GDM1 (cell line): Measurements from ENCODE around the gene MRPS21.
"Not testable (repeated sequence)": the region's sequence is repeated elsewhere in the genome, so short reads cannot be mapped to it uniquely, and the experiment has no call there.

Experiments
- DNase-seq: peaks from one replicate; lab custom pipeline; 2025; lab: John Stamatoyannopoulos, UW

Gene MRPS21

GRCh38 chr1:150281758-150282557 lies 11.7 kb upstream of the MRPS21 start, which contains the start of gene CIART:
CIART (plus strand) TSS chr1:150282554; CDS start chr1:150283268, 714 bp downstream.
- peak; percentile 94 for DNase-seq

- no peak for DNase-seq
Observed at GRCh38 chr1:150282558-150282958, 11.1 kb upstream of the MRPS21 start.

GRCh38 chr1:150283260-150283659 lies 10.4 kb upstream of the MRPS21 start:
- DNase-seq = no peak

- DNase-seq = no peak
Observed at GRCh38 chr1:150288382-150288781, 5.3 kb upstream of the MRPS21 start.

GRCh38 chr1:150288822-150289221 lies 4.8 kb upstream of the MRPS21 start:
- DNase-seq = no peak

GRCh38 chr1:150295476-150295875 lies 1.8 kb downstream of the MRPS21 start:
- DNase-seq = no peak

- no peak for DNase-seq
Observed at GRCh38 chr1:150299716-150300115, 6.1 kb downstream of the MRPS21 start.

- DNase-seq = no peak
Observed at GRCh38 chr1:150302338-150302737, 8.7 kb downstream of the MRPS21 start.

- DNase-seq = no peak
Observed at GRCh38 chr1:150302902-150303301, 9.2 kb downstream of the MRPS21 start.

GRCh38 chr1:150308585-150308984 lies 14.9 kb downstream of the MRPS21 start:
- not testable (repeated sequence) for DNase-seq

- DNase-seq = no peak
Observed at GRCh38 chr1:150309758-150310508, 16.3 kb downstream of the MRPS21 start.

- no peak for DNase-seq
Observed at GRCh38 chr1:150311762-150312161, 18.1 kb downstream of the MRPS21 start.

- not testable (repeated sequence) for DNase-seq
Observed at GRCh38 chr1:150314691-150315090, 21.0 kb downstream of the MRPS21 start.

GRCh38 chr1:150320667-150320978 lies 27.0 kb downstream of the MRPS21 start:
- DNase-seq = no peak

GRCh38 chr1:150321826-150322166 lies 28.1 kb downstream of the MRPS21 start:
- no peak for DNase-seq

- no peak for DNase-seq
Observed at GRCh38 chr1:150322310-150322709, 28.6 kb downstream of the MRPS21 start.

GRCh38 chr1:150332651-150333290 lies 39.1 kb downstream of the MRPS21 start:
- no peak for DNase-seq

- DNase-seq = no peak
Observed at GRCh38 chr1:150346316-150346715, 52.7 kb downstream of the MRPS21 start.

GRCh38 chr1:150352866-150353265 lies 59.2 kb downstream of the MRPS21 start:
- DNase-seq = no peak
